Prostate gland (tissue), 2 donors: ENCODE results near the gene OR4D9. TPM values are rescaled to one million over a fixed set of nuclear protein-coding genes. Genes with fewer than 3 reads are reported as not detected.

ENCODE experiments used
- DNase-seq: peaks from one replicate; pipeline ENCODE4 v3.0.0-alpha.2; 2019; ENCODE audit warnings: low spot score
- H3K27ac ChIP-seq, 2 donors: fragments of 200-600 bp; sonication (generic); 2 replicates each; pipeline ENCODE4 v1.5.1; 2017 to 2019
- H3K27me3 ChIP-seq: fragments of 200-600 bp; sonication (generic); replicated peaks from 2 replicates; pipeline ENCODE4 v1.5.1; 2019; ENCODE audit not compliant: insufficient read depth
- H3K36me3 ChIP-seq, 2 donors: fragments of 200-600 bp; sonication (generic); 1 replicate in 1 of 2; 2 replicates in 1 of 2; pipeline versions ENCODE4 v1.5.1 to v1.8.1; 2017 to 2019
- H3K4me1 ChIP-seq: fragments of 200-600 bp; sonication (generic); replicated peaks from 2 replicates; pipeline ENCODE4 v1.5.1; 2019
- H3K4me3 ChIP-seq, 2 donors: fragments of 200-600 bp; sonication (generic); 2 replicates each; pipeline ENCODE4 v1.5.1; 2017 to 2019
- H3K9me3 ChIP-seq: fragments of 200-600 bp; sonication (generic); 2 replicates; pipeline ENCODE4 v1.5.1; 2017
- CTCF ChIP-seq, 4 experiments: fragments of 200-600 bp in 2 of 4; fragments of 450-650 bp in 2 of 4; sonication (generic) in 2 of 4; IDR thresholded peaks; 1 replicate in 3 of 4; 2 replicates in 1 of 4; pipeline ENCODE4 v1.5.1; 2016 to 2019; ENCODE audit warnings: antibody characterized with exemption in 4 of 4, mild to moderate bottlenecking in 2 of 4, moderate library complexity in 2 of 4
- POLR2A ChIP-seq: fragments of 450-650 bp; IDR thresholded peaks from one replicate; pipeline ENCODE4 v1.6.1; 2016; ENCODE audit warnings: antibody characterized with exemption, mild to moderate bottlenecking
- POLR2AphosphoS5 ChIP-seq: sonication (generic); formaldehyde crosslinking; IDR thresholded peaks from one replicate; pipeline ENCODE4 v1.6.1; 2017; ENCODE audit warnings: antibody characterized with exemption
- WGBS: methylation state at CpG from one replicate; pipeline ENCODE4 v1.1.5; 2018; 5-methylcytosine and 5-hydroxymethylcytosine counted together
- intact Hi-C: fragments of 100-400 bp; cut with DNase I; formaldehyde crosslinking; loops from one replicate; pipeline ENCODE4 v1.14.2; 2022
- total RNA-seq, 2 donors: library from RNA; depleted of rRNA; stranded (reverse); fragments of >200 nt; gene quantifications; one replicate each; pipeline ENCODE4 v1.1.0, GENCODE V29; 2016

Gene OR4D9
- total RNA-seq, 2 donors from 2014 or later = not detected

GRCh38 chr11:59562292-59562691 lies 51.0 kb downstream of the OR4D9 start:
- no peak for DNase-seq
- intact Hi-C loops = no loop called here
- no peaks in the 10 kb centered on the region for H3K27me3 ChIP-seq
- 84% methylated on average over 3 of the region's 3 CpGs for WGBS
- no peak overlapping the region for H3K4me3 ChIP-seq
- TF ChIP-seq POLR2AphosphoS5 (no peak), CTCF (IDR thresholded peaks at IDR 0.05) (no peak), POLR2A (no peak)
- H3K9me3 ChIP-seq = no peaks in the 10 kb centered on the region
- H3K27ac ChIP-seq = no peak overlapping the region
- H3K4me1 ChIP-seq = no peaks in the 10 kb centered on the region
- no peaks in the 10 kb centered on the region for H3K36me3 ChIP-seq

Other genes starting within 250 kb of the OR4D9 start
- gene OR5AN1, start 152.6 kb upstream of the OR4D9 start, total RNA-seq = not detected
- not detected for gene OR5A2, start 85.1 kb upstream of the OR4D9 start, total RNA-seq
- gene OR5A1, start 75.1 kb upstream of the OR4D9 start, total RNA-seq = under 1 TPM in 1 of 2 donors, not detected in 1; 0.17 TPM
- not detected for gene OR4D6, start 54.6 kb upstream of the OR4D9 start, total RNA-seq
- gene OR4D10, start 38.2 kb upstream of the OR4D9 start, total RNA-seq = not detected
- not detected for gene OR4D11, start 8.0 kb upstream of the OR4D9 start, total RNA-seq
- gene OSBP, start 104.2 kb downstream of the OR4D9 start, total RNA-seq = 10 to 100 TPM; 46.1 to 49.0 TPM
- gene PATL1, start 157.5 kb downstream of the OR4D9 start, total RNA-seq = 10 to 100 TPM; 10.3 to 26.2 TPM
- not detected for gene OR10V1, start 202.3 kb downstream of the OR4D9 start, total RNA-seq
- 10 to 100 TPM; 20.8 to 58.5 TPM for gene STX3, start 243.8 kb downstream of the OR4D9 start, total RNA-seq